ENCODE data around the gene SLC10A7. TPM values are rescaled to one million over a fixed set of nuclear protein-coding genes. Genes with fewer than 3 reads are reported as not detected.

SLC10A7 gene
- total RNA-seq, 1 experiment from 2014 or later: 15.9 TPM

GRCh38 chr4:146317783-146318182 is 204.0 kb downstream of the SLC10A7 start:
- Mint-ChIP-seq H3K4me3 (ENCODE audit: low read depth, unreplicated experiment) (no peak overlapping the region), H3K36me3 (ENCODE audit: insufficient read depth, unreplicated experiment) (no peaks in the 10 kb centered on the region), H3K9me3 (ENCODE audit: low read depth, unreplicated experiment) (no peaks in the 10 kb centered on the region), H3K4me1 (ENCODE audit: low read depth, unreplicated experiment) (no peaks in the 10 kb centered on the region), H3K27me3 (ENCODE audit: unreplicated experiment) (no peaks in the 10 kb centered on the region), H3K27ac (ENCODE audit: unreplicated experiment) (no peak overlapping the region)
- intact Hi-C loops (cut with micrococcal nuclease; ENCODE audit: unreplicated experiment): no loop called here
- no peak for TF ChIP-seq CTCF (IDR thresholded peaks at IDR 0.05; ENCODE audit: unreplicated experiment)
- no peak for DNase-seq
- no TSS peak for BruUV-seq (replicated peaks)
- CTCF ChIA-PET: no interaction called here

GRCh38 chr4:146315184-146315583 is 206.6 kb downstream of the SLC10A7 start:
- Mint-ChIP-seq H3K9me3 (ENCODE audit: low read depth, unreplicated experiment) (no peaks in the 10 kb centered on the region), H3K36me3 (ENCODE audit: insufficient read depth, unreplicated experiment) (no peaks in the 10 kb centered on the region)
- intact Hi-C loops (cut with micrococcal nuclease; ENCODE audit: unreplicated experiment): no loop called here

GRCh38 chr4:146311238-146311970 is 210.3 kb downstream of the SLC10A7 start:
- no peak overlapping the region for H3K27ac Mint-ChIP-seq (ENCODE audit: unreplicated experiment)
- no peaks in the 10 kb centered on the region for H3K9me3 Mint-ChIP-seq (ENCODE audit: low read depth, unreplicated experiment)
- no peaks in the 10 kb centered on the region for H3K36me3 Mint-ChIP-seq (ENCODE audit: insufficient read depth, unreplicated experiment)
- no TSS peak for BruUV-seq (replicated peaks)
- H3K27me3 Mint-ChIP-seq (ENCODE audit: unreplicated experiment): no peaks in the 10 kb centered on the region
- H3K4me1 Mint-ChIP-seq (ENCODE audit: low read depth, unreplicated experiment): no peaks in the 10 kb centered on the region
- TF ChIP-seq CTCF (IDR thresholded peaks at IDR 0.05; ENCODE audit: unreplicated experiment): no peak
- CTCF ChIA-PET: no interaction called here
- intact Hi-C loops (cut with micrococcal nuclease; ENCODE audit: unreplicated experiment): no loop called here
- no peak overlapping the region for H3K4me3 Mint-ChIP-seq (ENCODE audit: low read depth, unreplicated experiment)
- DNase-seq: no peak

More at GRCh38 chr4:146315184-146315583, 206.6 kb downstream of the SLC10A7 start:
- Mint-ChIP-seq H3K4me3 (ENCODE audit: low read depth, unreplicated experiment) (no peak overlapping the region), H3K4me1 (ENCODE audit: low read depth, unreplicated experiment) (no peaks in the 10 kb centered on the region), H3K27ac (ENCODE audit: unreplicated experiment) (no peak overlapping the region), H3K27me3 (ENCODE audit: unreplicated experiment) (no peaks in the 10 kb centered on the region)
- no peak for DNase-seq
- no TSS peak for BruUV-seq (replicated peaks)
- CTCF ChIA-PET: no interaction called here
- TF ChIP-seq CTCF (IDR thresholded peaks at IDR 0.05; ENCODE audit: unreplicated experiment): no peak

GRCh38 chr4:146310319-146311021 is 211.3 kb downstream of the SLC10A7 start:
- DNase-seq: no peak
- CTCF ChIA-PET: no interaction called here
- no peak overlapping the region for H3K27ac Mint-ChIP-seq (ENCODE audit: unreplicated experiment)
- intact Hi-C loops (cut with micrococcal nuclease; ENCODE audit: unreplicated experiment): no loop called here
- no peaks in the 10 kb centered on the region for H3K4me1 Mint-ChIP-seq (ENCODE audit: low read depth, unreplicated experiment)
- no peak for TF ChIP-seq CTCF (IDR thresholded peaks at IDR 0.05; ENCODE audit: unreplicated experiment)
- no peak overlapping the region for H3K4me3 Mint-ChIP-seq (ENCODE audit: low read depth, unreplicated experiment)
- H3K9me3 Mint-ChIP-seq (ENCODE audit: low read depth, unreplicated experiment): no peaks in the 10 kb centered on the region
- no peaks in the 10 kb centered on the region for H3K36me3 Mint-ChIP-seq (ENCODE audit: insufficient read depth, unreplicated experiment)
- no TSS peak for BruUV-seq (replicated peaks)
- H3K27me3 Mint-ChIP-seq (ENCODE audit: unreplicated experiment): no peaks in the 10 kb centered on the region
